Fibroblast of gingiva (primary cell): ENCODE measurements around the gene MACROD2.
"Not testable (repeated sequence)": the region's sequence is repeated elsewhere in the genome, so short reads cannot be mapped to it uniquely, and the experiment has no call there.

Experiments used
- DNase-seq: peaks from one replicate; pipeline ENCODE4 v3.0.0-alpha.2; 2011; ENCODE audit warnings: low read depth

MACROD2 gene

DNA sequence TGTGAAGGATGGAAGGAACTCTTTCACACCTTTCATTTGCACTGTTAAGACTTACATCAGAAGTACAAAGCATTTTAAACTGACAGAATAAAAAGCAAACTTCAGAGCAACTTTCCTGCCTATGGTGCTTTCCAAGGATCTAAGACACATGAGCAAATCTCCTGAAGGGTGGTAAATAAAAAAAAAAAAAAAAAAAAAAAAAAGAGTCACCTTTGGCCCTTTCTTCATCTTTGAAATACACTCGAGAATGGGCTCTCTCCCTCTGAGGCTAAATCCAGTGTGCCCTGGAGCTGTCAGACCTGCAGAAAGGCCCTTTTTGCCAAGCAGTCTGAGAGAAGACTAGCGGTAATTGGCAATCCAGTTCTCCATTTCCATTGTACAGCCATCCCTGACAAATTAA, 1455.9 kb downstream of the MACROD2 start:
- DNase-seq = no peak

DNA sequence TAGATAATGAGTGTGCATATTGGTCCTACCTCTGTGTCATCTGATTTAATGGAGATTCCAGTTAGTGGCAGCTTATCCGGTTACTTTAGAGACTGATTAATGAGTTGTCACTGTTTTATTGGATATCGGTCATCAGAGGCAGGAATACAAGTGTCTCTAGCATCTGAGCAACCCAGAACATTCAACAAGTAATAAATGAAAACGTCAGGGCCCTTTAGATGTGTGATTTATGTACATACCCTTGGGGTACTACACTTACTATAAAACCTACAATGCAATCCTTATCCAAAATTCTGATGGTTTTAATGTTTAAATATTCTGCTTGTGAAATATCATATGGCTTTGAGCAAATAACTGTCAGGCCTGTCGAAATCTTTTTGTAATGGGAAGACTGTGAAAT, 1460.0 kb downstream of the MACROD2 start:
- no peak for DNase-seq

DNA sequence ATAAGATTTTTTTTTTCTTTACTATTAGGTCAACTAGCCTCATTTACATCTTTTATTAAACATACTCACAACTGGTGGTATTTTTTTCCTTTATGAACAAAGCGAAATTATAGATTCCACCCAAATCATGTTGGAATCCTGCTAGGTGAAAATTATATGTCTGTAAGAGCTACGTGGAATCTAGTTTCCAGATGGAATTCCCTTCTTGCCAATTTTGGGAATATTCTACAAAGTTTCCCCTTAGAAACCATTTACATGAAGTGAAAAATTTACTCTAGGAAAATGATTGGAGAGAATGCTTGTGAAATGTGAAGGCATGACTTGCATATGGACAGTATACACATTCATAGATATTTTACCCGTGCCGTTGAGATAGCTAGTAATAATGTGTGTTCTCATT, 1466.6 kb downstream of the MACROD2 start:
- no peak for DNase-seq

DNA sequence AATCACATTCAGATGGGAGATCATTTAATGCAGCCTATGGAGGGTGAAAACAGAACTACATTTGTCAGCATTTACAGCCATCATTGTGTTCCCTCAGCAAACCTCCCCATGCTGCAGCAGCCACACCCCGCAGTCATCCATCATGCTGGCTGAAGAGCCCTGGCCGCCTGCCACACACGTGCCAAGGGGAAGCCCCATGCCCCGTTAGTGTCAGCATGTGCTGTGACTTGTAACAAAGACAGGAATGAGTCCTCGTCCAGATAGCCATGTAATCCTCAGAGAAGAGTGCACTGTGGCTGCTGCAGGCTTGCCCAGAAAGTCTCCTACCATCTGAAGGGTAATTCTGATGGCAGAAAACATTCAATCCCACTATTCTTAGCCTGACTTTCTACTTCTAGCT, 1480.2 kb downstream of the MACROD2 start:
- no peak for DNase-seq

GRCh38 chr20:15476186-15476585, 1480.9 kb downstream of the MACROD2 start:
- no peak for DNase-seq

DNA sequence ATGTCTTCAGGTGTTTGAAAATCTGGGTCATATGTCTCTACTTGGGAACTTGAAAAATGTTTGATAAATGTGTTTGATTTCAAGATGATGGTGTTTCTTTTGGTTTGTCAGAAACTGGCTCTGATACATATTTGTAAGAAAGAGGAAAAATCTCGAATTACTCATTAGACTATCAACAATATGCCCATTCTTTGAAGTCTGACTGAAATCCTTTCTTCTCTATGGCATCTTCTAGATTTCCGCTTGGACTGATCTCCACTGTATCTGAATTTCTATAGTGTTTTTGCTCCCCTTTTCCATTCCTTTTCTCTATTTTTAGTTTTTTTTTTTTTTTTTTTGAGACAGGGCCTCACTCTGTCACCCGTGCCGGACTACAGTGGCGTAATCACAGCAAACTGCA, 1481.5 kb downstream of the MACROD2 start:
- DNase-seq = no peak

GRCh38 chr20:15482525-15482924, 1487.2 kb downstream of the MACROD2 start:
- DNase-seq = no peak

DNA sequence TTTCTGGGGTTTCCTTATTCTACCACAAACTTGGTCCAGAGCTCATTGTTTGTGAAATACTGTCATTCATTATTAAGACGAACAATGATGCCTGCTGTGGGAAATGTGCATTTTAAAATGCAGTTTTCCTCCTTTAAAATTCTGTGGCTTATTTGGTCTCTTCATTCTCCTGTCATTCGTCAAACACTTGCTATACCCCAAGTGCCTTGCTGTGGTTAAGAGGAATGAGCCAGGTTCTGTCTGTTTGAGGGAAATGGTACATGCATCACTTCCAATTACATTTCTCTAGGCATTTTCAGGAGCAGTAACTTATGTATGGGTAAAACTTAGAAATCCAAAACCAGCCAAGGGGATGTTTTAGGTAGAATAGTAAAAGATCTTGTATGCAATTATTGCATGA, 1490.2 kb downstream of the MACROD2 start:
- no peak for DNase-seq

- no peak for DNase-seq
These were observed 1491.7 kb downstream of the MACROD2 start for GRCh38 chr20:15487030-15487429.

- DNase-seq = no peak
These were observed 1492.4 kb downstream of the MACROD2 start for GRCh38 chr20:15487682-15488081.

DNA sequence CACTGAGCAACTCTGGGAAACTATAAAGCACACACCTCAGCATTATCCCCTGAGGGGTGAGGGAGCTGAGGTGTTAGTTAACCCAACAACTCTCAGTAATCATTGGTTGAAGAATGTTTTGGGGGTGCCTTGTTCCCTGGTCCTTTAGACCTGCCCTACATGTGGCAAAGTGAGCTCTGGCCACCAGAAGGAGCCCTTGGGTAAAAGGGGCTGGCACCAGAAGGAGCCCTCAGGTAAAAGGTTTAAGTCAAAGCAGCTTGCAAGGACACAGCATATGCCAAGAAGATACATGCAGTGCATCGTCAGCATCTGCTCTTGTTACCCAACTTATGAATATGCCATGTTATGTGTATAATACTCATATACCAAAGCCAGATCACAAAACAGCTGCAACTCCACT, 1496.3 kb downstream of the MACROD2 start:
- no peak for DNase-seq

DNA sequence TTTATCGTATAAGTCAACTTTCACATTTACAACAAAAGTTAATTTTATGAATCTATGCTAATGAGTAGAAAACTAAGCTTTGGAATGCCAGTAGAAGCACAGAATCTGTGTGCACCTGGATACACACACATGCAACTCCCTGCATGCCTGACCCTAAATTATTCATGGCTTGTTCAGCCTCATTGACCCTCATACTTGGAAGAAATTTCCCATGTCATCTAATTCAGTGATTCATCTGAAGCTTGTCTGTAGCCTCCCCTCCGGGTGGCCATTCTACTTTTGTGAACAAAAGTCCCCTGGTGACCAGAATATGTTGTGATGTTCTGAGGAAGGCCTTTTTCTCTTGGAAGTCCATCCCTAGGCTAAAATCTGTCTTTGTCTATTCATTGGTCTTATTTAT, 1499.5 kb downstream of the MACROD2 start:
- no peak for DNase-seq

- DNase-seq = no peak
These were observed 1501.3 kb downstream of the MACROD2 start for GRCh38 chr20:15496501-15497039.

DNA sequence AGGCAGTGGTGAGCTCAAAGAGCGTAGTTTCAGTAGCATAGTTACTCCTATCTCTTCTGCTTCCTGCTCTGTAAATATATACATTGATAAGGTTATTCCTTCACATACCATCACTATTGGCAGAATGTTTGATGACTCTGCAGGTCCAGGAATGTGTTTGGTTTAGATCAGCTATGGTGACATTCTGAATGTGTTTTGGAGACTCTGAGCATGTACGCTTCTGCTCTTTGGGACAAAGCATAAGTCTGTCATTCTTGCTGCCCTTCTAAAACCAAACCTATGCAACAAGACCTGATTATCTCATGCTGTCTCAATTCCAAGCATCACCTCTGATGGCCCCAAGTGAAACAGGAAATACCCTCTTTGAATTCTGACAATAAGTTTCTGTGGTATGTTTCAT, 1503.6 kb downstream of the MACROD2 start:
- DNase-seq = no peak

DNA sequence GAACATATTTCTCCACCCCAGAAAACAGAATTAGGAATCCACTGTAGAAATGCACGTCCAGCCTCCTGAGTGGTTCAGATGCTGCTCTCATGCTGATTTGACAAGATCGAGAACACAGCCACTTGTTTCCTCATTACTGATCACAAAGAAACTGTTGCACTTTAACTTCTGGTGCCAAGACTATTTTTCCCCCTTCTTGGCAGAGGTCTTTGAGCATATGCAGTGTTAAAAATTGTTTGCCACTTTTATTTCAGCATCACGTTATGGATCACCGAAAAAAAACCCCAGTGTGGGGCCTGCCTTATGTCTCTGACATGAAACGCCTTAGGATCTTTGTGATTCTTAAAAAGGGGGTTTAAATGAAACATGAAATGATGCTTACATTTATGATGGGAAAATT, 1511.0 kb downstream of the MACROD2 start:
- no peak for DNase-seq

DNA sequence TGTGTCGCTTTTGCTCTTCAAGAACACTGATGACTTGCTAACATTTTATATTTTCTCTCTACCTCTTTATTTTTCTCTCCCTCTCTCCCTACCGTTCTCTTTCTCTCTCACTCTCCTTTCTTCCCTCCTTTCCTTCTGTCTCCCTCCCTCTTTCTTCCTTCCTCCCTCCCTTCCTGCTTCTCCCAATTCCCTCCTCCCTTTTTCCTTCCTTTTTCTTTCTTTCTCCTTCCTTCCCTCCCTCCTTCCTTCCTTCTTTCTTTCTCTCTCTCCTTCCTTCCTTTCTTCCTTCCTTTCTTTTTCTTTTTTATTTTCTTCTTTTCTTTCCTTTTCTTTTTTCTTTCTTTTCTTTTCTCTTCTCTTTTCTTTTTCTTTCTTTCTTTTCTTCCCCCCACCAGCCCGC, 1511.8 kb downstream of the MACROD2 start:
- DNase-seq = no peak

GRCh38 chr20:15511551-15511950, 1516.2 kb downstream of the MACROD2 start:
- no peak for DNase-seq

DNA sequence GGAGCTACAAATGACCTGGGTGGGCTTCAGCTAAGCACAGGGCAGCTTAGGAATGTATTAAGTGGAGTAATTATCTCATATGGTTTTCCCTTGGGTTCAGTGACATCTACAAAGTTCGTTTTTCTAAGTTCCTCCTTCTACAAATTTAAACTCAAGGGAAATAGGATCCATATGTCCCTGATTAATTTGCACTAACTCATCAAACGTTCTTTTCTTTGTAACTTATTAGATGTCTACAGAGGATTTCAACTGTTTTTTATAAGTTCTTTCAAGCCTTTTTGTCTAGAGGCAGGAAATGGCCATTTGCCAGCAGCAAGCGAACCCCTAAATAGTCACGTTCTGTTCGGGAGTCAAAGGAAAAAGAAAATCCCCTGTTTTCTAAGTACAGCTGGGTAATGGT, 1517.6 kb downstream of the MACROD2 start:
- DNase-seq = no peak

GRCh38 chr20:15515691-15516090, 1520.4 kb downstream of the MACROD2 start:
- no peak for DNase-seq

GRCh38 chr20:15520930-15521524, 1525.7 kb downstream of the MACROD2 start:
- no peak for DNase-seq

DNA sequence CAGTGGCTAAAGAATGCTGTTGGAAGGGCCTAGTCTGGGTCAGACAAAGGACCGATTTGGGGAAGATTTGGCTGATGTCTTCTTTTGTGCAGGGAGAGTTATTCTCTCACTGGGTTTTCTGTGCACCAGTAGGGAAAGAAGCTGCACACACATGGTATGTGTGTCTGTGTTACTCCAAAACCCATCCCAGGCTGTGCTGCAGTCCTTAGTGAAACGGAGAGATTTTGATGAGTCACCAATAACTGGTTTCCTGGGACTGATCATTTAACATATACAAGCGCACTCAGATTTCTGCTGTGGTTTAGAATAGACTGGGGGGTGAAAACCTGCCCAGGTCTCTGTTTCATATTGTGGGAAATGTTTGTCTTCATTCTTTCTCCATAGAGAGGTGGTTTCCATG, 1528.1 kb downstream of the MACROD2 start:
- DNase-seq = no peak

GRCh38 chr20:15528391-15529111, 1533.2 kb downstream of the MACROD2 start:
- DNase-seq = no peak

GRCh38 chr20:15535863-15536262, 1540.5 kb downstream of the MACROD2 start:
- no peak for DNase-seq

DNA sequence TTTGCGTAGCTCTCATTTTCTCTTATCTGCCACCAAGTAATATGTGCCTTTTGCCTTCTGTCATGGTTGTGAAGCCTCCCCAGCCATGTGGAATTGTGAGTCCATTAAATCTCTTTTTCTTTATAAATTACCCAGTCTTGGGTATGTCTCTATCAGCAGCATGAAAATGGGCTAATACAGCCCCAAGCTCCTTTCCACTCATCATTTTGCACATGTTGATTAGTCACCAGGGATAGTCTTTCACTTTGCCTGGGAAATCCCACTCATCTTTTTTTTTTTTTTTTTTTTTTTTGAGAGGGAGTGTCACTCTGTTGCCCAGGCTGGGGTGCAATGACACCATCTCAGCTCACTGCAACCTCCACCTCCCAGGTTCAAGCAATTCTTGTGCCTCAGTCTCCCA, 1541.9 kb downstream of the MACROD2 start:
- not testable (repeated sequence) for DNase-seq
